ENCODE results near the gene PLEKHS1. TPM values are rescaled to one million over a fixed set of nuclear protein-coding genes. Genes with fewer than 3 reads are reported as not detected.

Gene PLEKHS1
- total RNA-seq, 1 experiment from 2014 or later: 0.21 TPM

GRCh38 chr10:113822174-113822573 is 70.7 kb downstream of the PLEKHS1 start:
- Histone ChIP-seq H3K9me3 (ENCODE audit: control insufficient read depth, insufficient read depth, low read depth, low read length) (no peaks in the 10 kb centered on the region), H3K4me1 (ENCODE audit: control insufficient read depth, insufficient read depth, low read length) (no peaks in the 10 kb centered on the region), H3K27ac (ENCODE audit: low read length) (no peak overlapping the region), H3K36me3 (ENCODE audit: control insufficient read depth, insufficient read depth, low read length) (no peaks in the 10 kb centered on the region), H3K4me3 (ENCODE audit: low read depth in 2 of 2, low read length in 2 of 2) (no peak overlapping the region), H3K27me3 (ENCODE audit: control insufficient read depth, insufficient read depth, low read length) (no peaks in the 10 kb centered on the region)
- POLR2A ChIA-PET: interaction anchor here (0.6 kb wide), 1 partner anchor 211 kb away, joined by 3 read pairs; no protein-coding TSS in a partner anchor
- CTCF ChIA-PET: no interaction called here
- intact Hi-C loops (cut with micrococcal nuclease; ENCODE audit: unreplicated experiment): no loop called here
- no peak for TF ChIP-seq SIN3A (IDR thresholded peaks at IDR 0.05; ENCODE audit: borderline replicate concordance, insufficient read depth, low read depth, low read length)
- in situ Hi-C loops (cut with HindIII; ENCODE audit: low pct_unique_long_range_greater_than_20kb, low sequenced_read_pairs): no loop called here
- ATAC-seq: no peak
- no peak for DNase-seq (ENCODE audit: low read depth, low spot score)
- no TSS peak for BruUV-seq (replicated peaks)

GRCh38 chr10:113823389-113823788 is 71.9 kb downstream of the PLEKHS1 start:
- no peak overlapping the region for H3K27ac ChIP-seq (ENCODE audit: low read length)
- no peaks in the 10 kb centered on the region for H3K27me3 ChIP-seq (ENCODE audit: control insufficient read depth, insufficient read depth, low read length)
- no peaks in the 10 kb centered on the region for H3K9me3 ChIP-seq (ENCODE audit: control insufficient read depth, insufficient read depth, low read depth, low read length)
- BruUV-seq (replicated peaks): no TSS peak
- ATAC-seq: no peak
- CTCF ChIA-PET: no interaction called here
- TF ChIP-seq SIN3A (IDR thresholded peaks at IDR 0.05; ENCODE audit: borderline replicate concordance, insufficient read depth, low read depth, low read length): no peak
- TF ChIP-seq CTCF (IDR thresholded peaks at IDR 0.05): no peak
- TF ChIP-seq REST (IDR thresholded peaks at IDR 0.05; ENCODE audit: insufficient read depth in 1 of 2, low read depth in 2 of 2, low read length in 1 of 2): no peak
- TF ChIP-seq POLR2AphosphoS5 (IDR thresholded peaks at IDR 0.05; ENCODE audit: low read depth, low read length): no peak
- TF ChIP-seq TCF7L2 (IDR thresholded peaks at IDR 0.05; ENCODE audit: low read depth, low read length): no peak
- intact Hi-C loops (cut with micrococcal nuclease; ENCODE audit: unreplicated experiment): no loop called here
- in situ Hi-C loops (cut with HindIII; ENCODE audit: low pct_unique_long_range_greater_than_20kb, low sequenced_read_pairs): no loop called here
- H3K4me1 ChIP-seq (ENCODE audit: control insufficient read depth, insufficient read depth, low read length): no peaks in the 10 kb centered on the region
- DNase-seq (ENCODE audit: low read depth, low spot score): no peak
- POLR2A ChIA-PET: no interaction called here
- no peaks in the 10 kb centered on the region for H3K36me3 ChIP-seq (ENCODE audit: control insufficient read depth, insufficient read depth, low read length)
- no peak overlapping the region for H3K4me3 ChIP-seq (ENCODE audit: low read depth in 2 of 2, low read length in 2 of 2)

GRCh38 chr10:113825791-113826190 is 74.3 kb downstream of the PLEKHS1 start:
- in situ Hi-C loops (cut with HindIII; ENCODE audit: low pct_unique_long_range_greater_than_20kb, low sequenced_read_pairs) (no loop called here), intact Hi-C loops (cut with micrococcal nuclease; ENCODE audit: unreplicated experiment) (no loop called here)
- H3K36me3 ChIP-seq (ENCODE audit: control insufficient read depth, insufficient read depth, low read length): no peaks in the 10 kb centered on the region

More at GRCh38 chr10:113825791-113826190, 74.3 kb downstream of the PLEKHS1 start:
- TF ChIP-seq POLR2AphosphoS5 (IDR thresholded peaks at IDR 0.05; ENCODE audit: low read depth, low read length) (no peak), SIN3A (IDR thresholded peaks at IDR 0.05; ENCODE audit: borderline replicate concordance, insufficient read depth, low read depth, low read length) (no peak), TCF7L2 (IDR thresholded peaks at IDR 0.05; ENCODE audit: low read depth, low read length) (no peak), CTCF (IDR thresholded peaks at IDR 0.05) (no peak), REST (IDR thresholded peaks at IDR 0.05; ENCODE audit: insufficient read depth in 1 of 2, low read depth in 2 of 2, low read length in 1 of 2) (no peak)
- no peak for ATAC-seq
- H3K9me3 ChIP-seq (ENCODE audit: control insufficient read depth, insufficient read depth, low read depth, low read length): no peaks in the 10 kb centered on the region
- no peaks in the 10 kb centered on the region for H3K27me3 ChIP-seq (ENCODE audit: control insufficient read depth, insufficient read depth, low read length)
- DNase-seq (ENCODE audit: low read depth, low spot score): no peak
- no peak overlapping the region for H3K4me3 ChIP-seq (ENCODE audit: low read depth in 2 of 2, low read length in 2 of 2)
- ChIA-PET POLR2A (no interaction called here), CTCF (no interaction called here)
- H3K27ac ChIP-seq (ENCODE audit: low read length): no peak overlapping the region
- no peaks in the 10 kb centered on the region for H3K4me1 ChIP-seq (ENCODE audit: control insufficient read depth, insufficient read depth, low read length)
- BruUV-seq (replicated peaks): no TSS peak

Data from Panc1 (cell line).